GM19351 (cell line): ENCODE results near the gene ANKMY1.
"Not testable (repeated sequence)": the region's sequence is repeated elsewhere in the genome, so short reads cannot be mapped to it uniquely, and the experiment has no call there.

ENCODE experiments used
- ATAC-seq: cut with Tn5 transposase; IDR thresholded peaks from one replicate; pipeline ENCODE4 v1.9.1; 2021; ENCODE audit warnings: mild to moderate bottlenecking, moderate library complexity; ENCODE audit not compliant: unreplicated experiment

Gene ANKMY1

DNA sequence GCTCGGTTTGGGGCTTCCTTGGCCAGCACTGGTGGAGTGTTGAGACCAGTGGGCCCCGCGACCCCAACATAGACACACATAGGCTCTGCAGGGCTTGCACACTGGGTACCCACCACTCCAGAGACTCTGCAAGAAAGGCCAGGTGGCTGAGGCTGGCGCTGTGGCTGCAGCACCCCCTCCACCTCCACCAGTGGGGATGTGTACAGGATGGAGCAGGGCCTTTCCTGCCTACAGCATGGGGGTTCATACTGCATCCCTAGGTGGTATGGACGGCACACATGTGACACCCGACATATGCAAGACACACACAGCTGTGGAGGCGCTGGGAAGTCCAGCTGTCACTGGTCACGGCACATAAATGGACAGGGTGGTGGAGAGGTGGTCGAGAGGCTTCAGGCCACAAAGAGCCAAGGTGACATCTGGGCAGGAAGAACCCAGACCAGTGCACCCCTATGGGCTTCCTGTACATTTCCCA lies 11.8 kb upstream of the ANKMY1 start:
- no peak for ATAC-seq

DNA sequence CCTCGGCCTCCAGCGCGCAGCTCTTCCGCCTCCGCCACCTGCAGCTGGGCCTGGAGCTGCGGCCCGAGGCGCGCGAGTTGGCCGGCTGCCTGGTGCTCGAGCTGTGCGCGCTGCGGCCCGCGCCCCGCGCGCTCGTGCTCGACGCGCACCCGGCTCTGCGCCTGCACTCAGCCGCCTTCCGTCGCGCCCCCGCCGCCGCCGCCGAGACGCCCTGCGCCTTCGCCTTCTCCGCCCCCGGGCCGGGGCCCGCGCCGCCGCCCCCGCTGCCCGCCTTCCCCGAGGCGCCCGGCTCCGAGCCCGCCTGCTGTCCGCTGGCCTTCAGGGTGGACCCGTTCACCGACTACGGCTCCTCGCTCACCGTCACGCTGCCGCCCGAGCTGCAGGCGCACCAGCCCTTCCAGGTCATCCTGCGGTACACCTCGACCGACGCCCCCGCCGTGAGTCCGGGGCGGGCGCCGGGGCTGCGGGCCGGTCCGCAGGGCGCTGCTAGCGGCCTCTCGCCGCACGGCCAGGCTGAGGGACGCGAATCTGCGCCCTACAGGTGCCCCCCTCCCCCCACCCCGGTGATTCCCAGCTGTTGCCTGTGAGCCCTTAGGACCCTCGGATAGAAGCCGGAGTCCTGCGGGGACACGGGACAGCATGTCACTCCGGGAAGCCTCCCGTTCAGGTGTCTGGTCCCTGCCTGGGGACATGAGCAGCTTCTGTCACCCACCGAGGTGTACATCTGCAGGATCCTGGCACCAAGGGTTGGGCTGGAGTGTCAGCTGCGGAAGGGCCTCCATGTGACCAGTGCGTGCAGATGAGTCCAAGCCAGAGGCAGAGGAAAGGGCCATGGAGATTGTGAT lies 11.1 kb upstream of the ANKMY1 start:
- peak; percentile 17 for ATAC-seq

DNA sequence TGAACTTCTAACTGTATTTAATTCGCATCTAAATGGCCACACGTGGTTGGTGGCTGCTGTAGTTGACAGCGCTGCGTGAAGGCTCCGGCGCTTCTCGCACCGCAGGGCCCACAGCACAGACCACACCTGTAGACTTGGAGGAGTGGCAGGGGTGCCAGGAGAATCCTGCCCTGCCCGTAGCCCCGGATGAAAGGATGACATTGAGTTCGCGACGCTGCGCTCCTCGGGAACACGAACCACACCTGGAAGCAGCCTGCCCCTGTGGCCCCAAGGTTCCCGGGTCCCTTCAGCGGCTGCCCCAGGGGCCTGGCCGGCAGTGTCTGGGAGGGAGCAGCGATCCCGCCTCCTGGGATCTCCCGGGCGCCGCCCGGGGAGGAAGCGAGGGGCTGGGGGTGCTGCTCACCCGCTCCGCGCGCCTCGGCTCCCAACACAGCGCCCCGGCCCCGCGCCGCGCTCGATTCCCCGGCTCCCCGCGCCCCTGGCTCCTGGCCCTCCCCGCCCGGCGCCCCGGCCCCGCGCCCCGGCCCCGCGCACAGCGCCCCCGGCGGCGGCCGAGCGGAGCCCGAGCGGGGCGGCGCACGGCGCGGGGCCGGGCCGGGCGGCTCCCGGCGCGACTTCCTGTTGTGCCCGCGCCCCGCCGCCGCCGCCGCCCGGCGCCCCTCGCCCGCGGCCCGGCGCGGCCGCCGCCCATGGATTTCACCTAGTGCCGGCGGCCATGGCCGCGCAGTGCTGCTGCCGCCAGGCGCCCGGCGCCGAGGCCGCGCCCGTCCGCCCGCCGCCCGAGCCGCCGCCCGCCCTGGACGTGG lies 10.3 kb upstream of the ANKMY1 start, which contains the start of gene RNPEPL1:
Gene RNPEPL1 (plus strand): TSS at position 613 of the 806 bp plus-strand sequence. CDS start 103 bp downstream, at position 716.
- peak; percentile 32 for ATAC-seq

- ATAC-seq: no peak
Observed at GRCh38 chr2:240567137-240567871, 9.5 kb upstream of the ANKMY1 start.

- ATAC-seq: peak; percentile 45
Observed at GRCh38 chr2:240566203-240567136, 8.7 kb upstream of the ANKMY1 start.

DNA sequence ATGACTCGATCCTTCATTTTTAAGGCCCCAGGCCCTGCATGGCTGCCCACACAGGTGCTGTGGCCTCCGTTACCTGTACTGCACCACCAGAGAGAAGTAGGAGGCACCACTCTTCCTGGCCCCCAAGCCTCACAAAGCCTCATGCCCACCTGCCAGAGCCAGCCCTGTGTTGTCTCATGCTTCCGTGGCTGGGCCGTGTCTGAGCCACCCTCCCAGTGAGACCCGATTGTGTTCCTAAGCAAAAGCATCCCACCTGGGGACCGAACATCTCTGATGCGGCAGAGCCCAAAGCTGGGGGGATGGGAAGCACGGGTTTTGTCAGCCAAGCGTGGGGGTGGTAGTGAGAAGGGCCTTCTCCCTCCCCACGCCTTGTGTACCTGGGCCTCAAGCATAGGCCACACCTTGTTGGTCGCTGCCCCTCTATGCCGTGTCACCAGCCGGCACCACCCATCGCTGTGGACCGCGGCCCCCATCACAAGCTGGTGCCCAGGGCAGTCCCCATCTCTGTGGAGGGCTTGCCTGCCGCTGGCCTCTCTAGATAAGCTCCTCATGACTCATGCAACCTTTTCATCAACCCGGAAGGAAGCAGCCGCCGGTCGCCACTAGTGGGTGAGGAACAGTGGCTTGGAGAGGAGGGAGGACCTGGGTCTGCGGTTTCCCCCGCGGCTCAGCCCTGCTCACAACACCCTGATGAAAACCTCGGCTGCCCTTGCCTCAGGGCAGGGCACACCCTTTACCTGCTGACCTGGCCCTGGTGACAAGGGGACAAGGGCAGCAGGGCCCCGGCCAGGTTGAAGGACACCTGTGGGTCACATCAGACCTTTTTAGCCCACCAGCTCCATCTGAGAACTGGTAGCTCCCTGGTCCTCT lies 7.8 kb upstream of the ANKMY1 start:
- peak; percentile 33 for ATAC-seq

DNA sequence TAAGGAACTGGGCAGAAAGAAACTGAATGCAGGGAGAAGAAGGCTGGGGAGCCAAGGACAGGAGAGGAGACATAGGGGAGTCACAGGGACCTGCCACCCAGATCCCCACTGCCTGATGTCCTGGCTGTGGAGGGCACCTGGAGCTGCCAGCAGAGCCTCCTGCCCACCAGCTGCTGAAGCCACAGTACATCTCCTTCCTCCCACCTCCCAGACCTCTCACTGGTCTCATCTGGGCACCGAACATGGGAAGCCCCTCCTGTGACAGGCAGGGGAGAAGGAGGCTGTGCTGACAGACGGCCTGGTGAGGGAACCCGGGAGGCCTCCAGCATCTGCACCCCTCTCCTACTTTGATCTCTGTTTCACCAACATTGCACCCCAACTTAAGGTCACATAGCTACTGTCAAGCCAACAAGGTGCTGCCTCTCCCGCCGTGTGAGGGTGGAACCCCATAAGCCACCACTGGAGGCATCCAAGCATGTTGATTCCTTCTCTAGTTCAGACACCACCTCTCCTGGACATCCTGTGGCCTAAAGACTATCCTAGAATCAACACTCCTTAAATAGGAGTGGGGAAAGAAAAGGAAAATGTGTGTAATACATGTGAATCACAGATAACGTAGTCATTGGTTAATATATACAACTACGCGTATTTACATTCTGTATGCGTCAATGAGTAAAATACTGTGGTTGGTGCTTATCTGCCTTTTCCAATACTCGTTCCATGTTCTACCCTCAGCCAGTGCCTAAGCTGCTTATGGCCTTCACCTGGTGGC lies 7.0 kb upstream of the ANKMY1 start:
- no peak for ATAC-seq

DNA sequence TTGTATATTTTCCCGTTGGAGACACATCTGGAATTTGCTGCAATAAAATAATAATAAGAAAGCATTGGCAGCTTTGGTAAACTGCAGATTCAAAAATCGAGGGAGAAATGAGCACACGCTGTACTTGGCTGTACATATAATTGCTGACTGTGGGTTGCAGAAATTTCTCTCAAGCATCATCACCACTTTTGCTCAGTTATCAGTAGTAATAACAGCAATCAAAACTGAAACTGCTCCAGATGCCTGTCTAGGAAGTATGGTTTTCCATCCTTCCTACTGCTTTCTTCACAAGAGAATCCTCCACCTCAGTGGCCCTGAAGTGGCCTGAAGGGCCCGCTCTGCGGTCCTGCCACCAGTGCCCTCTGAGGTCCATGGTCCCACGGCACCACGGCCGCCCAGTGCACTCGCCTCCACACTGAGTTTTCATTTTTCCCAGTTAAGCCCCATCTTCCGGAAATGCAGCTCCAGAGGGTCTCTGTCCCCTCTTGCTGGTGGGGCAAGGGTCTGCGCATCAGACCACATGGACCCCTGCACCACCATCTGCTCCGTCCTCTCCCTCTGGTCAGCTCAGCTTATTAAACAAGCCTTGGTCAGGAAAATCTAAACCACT lies 6.3 kb upstream of the ANKMY1 start:
- ATAC-seq: no peak

- ATAC-seq: not testable (repeated sequence)
Observed at GRCh38 chr2:240563231-240563630, 5.4 kb upstream of the ANKMY1 start.

- peak; percentile 0 for ATAC-seq
Observed at GRCh38 chr2:240561325-240561971, 3.7 kb upstream of the ANKMY1 start.

GRCh38 chr2:240560480-240561324 lies 2.9 kb upstream of the ANKMY1 start:
- ATAC-seq: peak; percentile 56

GRCh38 chr2:240560084-240560479 lies 2.3 kb upstream of the ANKMY1 start, which contains the start of gene DUSP28:
Gene DUSP28 (plus strand): TSS chr2:240560357. CDS start chr2:240560685, 328 bp downstream.
- peak; percentile 62 for ATAC-seq

DNA sequence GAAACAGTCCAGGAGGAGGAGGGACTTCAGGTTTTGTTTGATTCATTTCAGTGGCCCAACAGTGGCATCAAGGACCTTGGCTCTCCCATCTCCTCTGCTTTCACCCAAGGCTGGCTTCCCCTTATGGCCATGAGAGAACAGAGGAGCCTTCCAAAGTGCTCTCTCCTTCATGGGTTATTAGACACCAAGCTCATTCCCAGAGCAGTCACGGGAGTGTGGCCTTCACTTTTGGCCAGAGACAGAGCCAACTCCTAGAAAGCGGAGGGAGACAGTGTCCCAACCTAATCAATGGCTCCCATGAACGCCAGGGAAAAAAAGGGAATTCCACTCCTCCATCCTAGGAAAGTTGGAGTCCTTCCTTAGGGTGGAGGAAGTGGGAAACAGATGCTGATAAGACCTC lies 1.5 kb upstream of the ANKMY1 start:
- ATAC-seq: no peak

- ATAC-seq: no peak
Observed at GRCh38 chr2:240558236-240558761, 511 bp upstream of the ANKMY1 start.

DNA sequence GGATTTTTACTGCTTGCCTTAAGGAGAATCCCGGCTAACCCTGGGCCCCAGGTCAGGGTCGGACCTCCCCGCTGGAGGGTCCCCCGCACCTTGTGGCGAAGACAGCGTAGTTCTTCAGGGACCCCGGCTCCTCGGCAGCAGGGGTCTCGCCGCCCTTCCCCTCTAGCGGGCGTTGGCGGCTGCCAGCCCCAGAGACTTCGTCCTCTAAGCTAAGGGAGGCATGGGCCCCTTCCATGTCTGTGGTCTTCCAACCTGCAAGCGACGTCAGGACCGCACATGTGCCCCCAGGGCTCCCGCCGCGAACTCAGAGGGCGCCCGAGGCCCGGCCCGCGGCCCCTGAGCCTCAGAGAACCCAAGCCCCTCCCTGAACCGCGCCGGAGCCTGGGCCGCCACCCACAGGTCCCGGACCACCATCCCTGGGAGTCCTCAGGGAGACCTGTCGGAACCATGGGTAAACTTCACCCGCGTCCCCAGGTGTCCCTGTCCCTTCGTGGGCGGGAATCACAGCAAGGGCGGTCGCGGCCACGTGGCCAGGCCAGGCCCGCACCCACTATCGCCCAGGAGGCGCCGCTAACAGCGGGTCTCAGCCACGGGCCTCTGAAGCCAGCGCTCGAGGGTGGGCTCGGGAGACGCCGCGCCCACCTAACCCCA lies 562 bp downstream of the ANKMY1 start:
- ATAC-seq: no peak
